Left ventricle myocardium inferior (tissue), 1 donor: ENCODE data around the gene AP1AR. TPM values are rescaled to one million over a fixed set of nuclear protein-coding genes. Genes with fewer than 3 reads are reported as not detected.

Experiments used
- DNase-seq: peaks from one replicate; pipeline ENCODE4 v3.0.0-alpha.2; 2020
- H3K27ac ChIP-seq: fragments of 200-600 bp; replicated peaks from 2 replicates; pipeline ENCODE4 v1.8.0; 2021
- H3K27me3 ChIP-seq: fragments of 200-600 bp; 2 replicates; pipeline ENCODE4 v1.8.0; 2021; ENCODE audit warnings: low read depth
- H3K36me3 ChIP-seq: fragments of 200-600 bp; 2 replicates; pipeline ENCODE4 v1.8.0; 2021
- H3K4me1 ChIP-seq: fragments of 200-600 bp; 2 replicates; pipeline ENCODE4 v1.8.0; 2021
- H3K4me3 ChIP-seq: fragments of 200-600 bp; 2 replicates; pipeline ENCODE4 v1.8.0; 2021; ENCODE audit warnings: mild to moderate bottlenecking, moderate library complexity
- H3K9me3 ChIP-seq: fragments of 200-600 bp; replicated peaks from 2 replicates; pipeline ENCODE4 v1.8.0; 2021
- CTCF ChIP-seq: fragments of 200-600 bp; IDR thresholded peaks from 2 replicates; pipeline ENCODE4 v1.8.0; 2021; ENCODE audit warnings: antibody characterized with exemption, mild to moderate bottlenecking, borderline replicate concordance
- intact Hi-C: fragments of 100-400 bp; cut with micrococcal nuclease; formaldehyde crosslinking; loops from one replicate; pipeline ENCODE4 v1.11.0; 2022
- total RNA-seq: library from RNA; stranded (reverse); fragmentation: NEBNext Ultra II Directional; extraction: Animal tissue kit (Norgen Biotek cat#: 25700); gene quantifications from one replicate; pipeline ENCODE4 v1.2.1, GENCODE V29; 2021
- donor health status: DM: no; HTN: yes; CAD: no; lungs with severe emphysema.

AP1AR gene
- total RNA-seq, 1 donor from 2014 or later = 9.6 TPM

- H3K27me3 ChIP-seq = no peaks in the 10 kb centered on the region
- H3K4me1 ChIP-seq = peaks cover 36% of the 10 kb centered on the region
- DNase-seq = no peak
- H3K9me3 ChIP-seq = no peaks in the 10 kb centered on the region
- no peak overlapping the region for H3K27ac ChIP-seq
- intact Hi-C loops = no loop called here
- no peak for TF ChIP-seq CTCF
- H3K4me3 ChIP-seq = no peak overlapping the region
- H3K36me3 ChIP-seq = no peaks in the 10 kb centered on the region
Measured at GRCh38 chr4:112287258-112287989, 55.8 kb downstream of the AP1AR start.

- no peaks in the 10 kb centered on the region for H3K27me3 ChIP-seq
- H3K4me1 ChIP-seq = peaks cover 26% of the 10 kb centered on the region
- no peak for TF ChIP-seq CTCF
- no peak overlapping the region for H3K4me3 ChIP-seq
- no peak overlapping the region for H3K27ac ChIP-seq
- H3K9me3 ChIP-seq = no peaks in the 10 kb centered on the region
- no peak for DNase-seq
- intact Hi-C loops = no loop called here
- no peaks in the 10 kb centered on the region for H3K36me3 ChIP-seq
Measured at GRCh38 chr4:112288455-112288854, 56.9 kb downstream of the AP1AR start.

- DNase-seq = no peak
- H3K4me3 ChIP-seq = no peak overlapping the region
- no peaks in the 10 kb centered on the region for H3K36me3 ChIP-seq
- TF ChIP-seq CTCF = no peak
- no peak overlapping the region for H3K27ac ChIP-seq
- H3K4me1 ChIP-seq = peaks cover 16% of the 10 kb centered on the region
- no peaks in the 10 kb centered on the region for H3K9me3 ChIP-seq
- no peaks in the 10 kb centered on the region for H3K27me3 ChIP-seq
- intact Hi-C loops = no loop called here
Measured at GRCh38 chr4:112289407-112290253, 58.0 kb downstream of the AP1AR start.

GRCh38 chr4:112290341-112290740, 58.8 kb downstream of the AP1AR start:
- no peak overlapping the region for H3K27ac ChIP-seq
- peaks cover 9% of the 10 kb centered on the region for H3K4me1 ChIP-seq
- no peaks in the 10 kb centered on the region for H3K27me3 ChIP-seq
- intact Hi-C loops = no loop called here
- H3K36me3 ChIP-seq = no peaks in the 10 kb centered on the region
- no peak for DNase-seq
- H3K9me3 ChIP-seq = no peaks in the 10 kb centered on the region
- TF ChIP-seq CTCF = no peak
- no peak overlapping the region for H3K4me3 ChIP-seq

GRCh38 chr4:112296949-112297880, 65.6 kb downstream of the AP1AR start, which contains the start of gene ALPK1:
TSS of gene ALPK1 (plus strand) at chr4:112297369.
- no peak for TF ChIP-seq CTCF
- intact Hi-C loops = no loop called here
- Histone ChIP-seq H3K27me3 (no peaks in the 10 kb centered on the region), H3K9me3 (no peaks in the 10 kb centered on the region), H3K4me3 (peak within 1 kb of the TSS; percentile 61), H3K27ac (peak within 1 kb of the TSS; percentile 71), H3K36me3 (no peaks in the 10 kb centered on the region), H3K4me1 (peaks cover 26% of the 10 kb centered on the region)
- no peak for DNase-seq
